Adrenal gland (tissue), 19 donors: ENCODE results near the gene BMP4. TPM values are rescaled to one million over a fixed set of nuclear protein-coding genes. Genes with fewer than 3 reads are reported as not detected.
A peak's percentile ranks its signal among the peaks of the same experiment; 100 is the strongest.

Experiments
- DNase-seq, 7 donors: peaks; one replicate each; pipeline ENCODE4 v3.0.0-alpha.2; 2019 to 2020
- H3K27ac ChIP-seq, 5 donors: fragments of 200-600 bp; sonication (generic) in 4 of 5; 1 replicate in 3 of 5; 2 replicates in 2 of 5; pipeline versions ENCODE4 v1.5.1 to v1.8.0; 2016 to 2020; ENCODE audit warnings: mild to moderate bottlenecking in 1 of 5
- H3K27me3 ChIP-seq: fragments of 200-600 bp; 2 replicates; pipeline ENCODE4 v1.8.0; 2021
- H3K36me3 ChIP-seq, 2 donors: fragments of 200-600 bp; replicated peaks in 1 of 2; 1 replicate in 1 of 2; 2 replicates in 1 of 2; pipeline versions ENCODE4 v1.5.1 to v1.8.0; 2018 to 2022
- H3K4me1 ChIP-seq, 2 donors: fragments of 200-600 bp; replicated peaks in 1 of 2; 1 replicate in 1 of 2; 2 replicates in 1 of 2; pipeline versions ENCODE4 v1.5.1 to v1.8.0; 2018 to 2021
- H3K4me3 ChIP-seq, 4 donors: fragments of 200-600 bp; sonication (generic) in 3 of 4; one replicate each; pipeline ENCODE4 v1.5.1; 2016 to 2018
- H3K9me3 ChIP-seq, 3 donors: fragments of 200-600 bp; sonication (generic) in 1 of 3; replicated peaks in 1 of 3; 1 replicate in 2 of 3; 2 replicates in 1 of 3; pipeline versions ENCODE4 v1.5.1 to v1.8.0; 2016 to 2021
- POLR2A ChIP-seq, 2 donors: fragments of 450-650 bp; IDR thresholded peaks; one replicate each; pipeline ENCODE4 v1.6.1; 2017; ENCODE audit warnings: antibody characterized with exemption in 2 of 2, mild to moderate bottlenecking in 2 of 2, moderate library complexity in 1 of 2
- WGBS, 4 donors: extraction: QIAGEN DNeasy Blood & Tissue Kit in 2 of 4; methylation state at CpG; one replicate each; pipeline versions ENCODE4 v1.1.5 to v1.1.7; 2013 to 2017; 5-methylcytosine and 5-hydroxymethylcytosine counted together
- intact Hi-C, 2 donors: fragments of 100-400 bp; cut with DNase I; formaldehyde crosslinking; loops; one replicate each; pipeline versions ENCODE4 v1.14.1 to v1.15.0; 2022 to 2023
- long read RNA-seq, 10 donors: library from polyadenylated mRNA in 3 of 10; unstranded in 2 of 10; stranded (forward) in 1 of 10; transcript quantifications; one replicate each; pipeline ENCODE4 v2.0.0 and lab custom pipeline, GENCODE V29; 2021 to 2026
- polyA plus RNA-seq, 3 donors: library from polyadenylated mRNA; stranded (reverse); fragments of 200-250 nt in 2 of 3; fragments of 350-450 nt in 1 of 3; fragmentation: Illumina TruSeq in 1 of 3; extraction: RNeasy Lipid Tissue Mini Kit (QIAGEN cat#74804) in 1 of 3; gene quantifications; one replicate each; pipeline ENCODE4 v1.2.3, GENCODE V29; 2013 to 2014
- total RNA-seq, 9 donors: library from RNA; depleted of rRNA in 4 of 9; stranded (reverse); fragments of >200 nt in 4 of 9; fragments of 120-200 nt in 1 of 9; fragmentation: NEBNext Ultra II Directional in 1 of 9; extraction: Animal tissue kit (Norgen Biotek cat#: 25700) in 1 of 9; gene quantifications; one replicate each; pipeline versions ENCODE4 v1.1.0 to v1.2.4, GENCODE V29; 2013 to 2023
- TF ChIP-seq, protein P1 (sequence below), 6 experiments: fragments of 450-650 bp in 4 of 6; fragments of 200-600 bp in 2 of 6; sonication (generic) in 1 of 6; IDR thresholded peaks; 1 replicate in 5 of 6; 2 replicates in 1 of 6; pipeline versions ENCODE4 v1.5.1 to v1.8.0; 2016 to 2021; ENCODE audit warnings: antibody characterized with exemption in 6 of 6, mild to moderate bottlenecking in 2 of 6, moderate library complexity in 1 of 6
- donor health status: healthy with polysubstance abuse.
- donor health status: Bipolar disorder and iron deficiency.
- donor health status: DM: yes; HTN: yes; CAD: no.
- donor health status: DM: no; HTN: no; CAD: no.
- donor health status: DM: no; HTN: no; CAD: no.
- donor health status: DM: yes; HTN: yes; CAD: no.

BMP4 gene
- total RNA-seq = 10 to 100 TPM in 6 of 9 donors, 1 to 10 TPM in 3; 2.2 to 37.0 (median 18.1) TPM
- 10 to 100 TPM in 2 of 3 donors, 1 to 10 TPM in 1; 4.6 to 25.6 (median 24.6) TPM for polyA plus RNA-seq
- long read RNA-seq, donor 1, partial matches to known transcripts = 0 of 1 reads
- long read RNA-seq, donor 1, other reads (novel, unspliced or antisense) = 0 of 1 reads
- long read RNA-seq, donor 2 = 0 reads
- long read RNA-seq, donor 3, partial matches to known transcripts = 0 of 1 reads
- long read RNA-seq, donor 3, other reads (novel, unspliced or antisense) = 0 of 1 reads
- long read RNA-seq, donor 4, partial matches to known transcripts = 0 of 4 reads
- long read RNA-seq, donor 4, other reads (novel, unspliced or antisense) = 2 of 4 reads
- long read RNA-seq, donor 5, transcript BMP4-205 (3 exons, 1,705 nt) = major isoform, 7 of 21 reads
- long read RNA-seq, donor 5, partial matches to known transcripts = 1 of 21 reads
- long read RNA-seq, donor 5, other reads (novel, unspliced or antisense) = 4 of 21 reads
- long read RNA-seq, donor 6, partial matches to known transcripts = 0 of 5 reads
- long read RNA-seq, donor 6, other reads (novel, unspliced or antisense) = 0 of 5 reads
- long read RNA-seq, donor 7, partial matches to known transcripts = 0 of 1 reads
- long read RNA-seq, donor 7, other reads (novel, unspliced or antisense) = 0 of 1 reads
- long read RNA-seq, donor 8, partial matches to known transcripts = 0 of 1 reads
- long read RNA-seq, donor 8, other reads (novel, unspliced or antisense) = 0 of 1 reads
- long read RNA-seq, donor 9, partial matches to known transcripts = 0 of 3 reads
- long read RNA-seq, donor 9, other reads (novel, unspliced or antisense) = 0 of 3 reads
- long read RNA-seq, donor 10 = 0 reads

DNA sequence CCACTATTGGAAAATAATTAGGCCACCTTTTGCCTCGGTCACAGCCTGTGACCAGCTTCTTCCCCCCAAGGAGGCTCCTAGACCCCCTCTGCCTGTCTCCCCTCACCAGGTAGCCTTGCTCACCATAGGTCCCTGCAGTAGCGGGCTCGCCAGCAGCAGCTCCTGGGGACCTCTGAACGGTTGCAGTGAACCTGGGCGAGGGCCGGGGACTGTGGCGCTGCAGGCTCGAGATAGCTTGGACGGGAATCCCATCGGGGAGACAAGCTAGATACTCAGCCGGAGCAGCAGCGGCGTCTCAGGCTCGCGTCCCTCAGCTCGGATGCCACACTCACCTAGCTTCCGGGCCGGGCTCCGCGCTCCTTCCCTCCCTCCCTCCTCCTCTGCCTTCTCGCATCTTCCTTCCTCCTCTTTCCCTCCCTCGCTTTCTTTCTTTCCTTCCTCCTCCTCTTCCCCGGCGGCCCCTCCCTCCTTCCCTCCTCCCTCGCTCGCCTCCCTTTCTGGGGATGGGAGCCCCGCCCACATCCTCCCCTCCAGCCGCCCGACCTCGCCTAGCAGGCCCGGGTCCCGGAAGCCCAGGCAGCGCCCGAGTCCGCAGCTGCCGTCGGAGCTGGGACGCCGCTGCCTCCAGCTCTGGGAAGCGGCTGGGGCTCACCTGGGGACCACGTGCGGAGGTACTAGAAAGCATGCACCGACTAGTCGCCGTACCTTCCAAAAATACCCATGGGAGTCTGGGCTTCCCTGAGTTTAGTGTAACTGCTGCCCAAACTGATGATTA, at the start of gene BMP4:
TSS of gene BMP4 (minus strand) at position 399 of the 775 bp plus-strand sequence. CDS start 4,603 bp downstream, outside the sequence.
- WGBS, 4 donors = 3 to 8% (median 5%) methylated on average over 23 to 45 of the region's 45 CpGs
- Histone ChIP-seq H3K36me3 (no peaks in the 10 kb centered on the region), H3K4me3 (peak within 1 kb of the TSS in 2 of 4 donors; percentile 69 to 76), H3K4me1 (peaks cover 23 to 26% of the 10 kb centered on the region in 2 donors), H3K27ac (peak within 1 kb of the TSS in 3 of 5 donors; percentile 80 to 90 (median 87)), H3K9me3 (no peaks in the 10 kb centered on the region), H3K27me3 (peaks cover 4% of the 10 kb centered on the region)
- TF ChIP-seq, protein P1, sequence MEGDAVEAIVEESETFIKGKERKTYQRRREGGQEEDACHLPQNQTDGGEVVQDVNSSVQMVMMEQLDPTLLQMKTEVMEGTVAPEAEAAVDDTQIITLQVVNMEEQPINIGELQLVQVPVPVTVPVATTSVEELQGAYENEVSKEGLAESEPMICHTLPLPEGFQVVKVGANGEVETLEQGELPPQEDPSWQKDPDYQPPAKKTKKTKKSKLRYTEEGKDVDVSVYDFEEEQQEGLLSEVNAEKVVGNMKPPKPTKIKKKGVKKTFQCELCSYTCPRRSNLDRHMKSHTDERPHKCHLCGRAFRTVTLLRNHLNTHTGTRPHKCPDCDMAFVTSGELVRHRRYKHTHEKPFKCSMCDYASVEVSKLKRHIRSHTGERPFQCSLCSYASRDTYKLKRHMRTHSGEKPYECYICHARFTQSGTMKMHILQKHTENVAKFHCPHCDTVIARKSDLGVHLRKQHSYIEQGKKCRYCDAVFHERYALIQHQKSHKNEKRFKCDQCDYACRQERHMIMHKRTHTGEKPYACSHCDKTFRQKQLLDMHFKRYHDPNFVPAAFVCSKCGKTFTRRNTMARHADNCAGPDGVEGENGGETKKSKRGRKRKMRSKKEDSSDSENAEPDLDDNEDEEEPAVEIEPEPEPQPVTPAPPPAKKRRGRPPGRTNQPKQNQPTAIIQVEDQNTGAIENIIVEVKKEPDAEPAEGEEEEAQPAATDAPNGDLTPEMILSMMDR (IDR thresholded peaks at IDR 0.05) = no peak
- TF ChIP-seq POLR2A (IDR thresholded peaks at IDR 0.05) = peak in 1 of 2 donors; percentile 70
- intact Hi-C loops = loop anchor here in 1 of 2 donors (10.0 kb wide), 1 partner anchor 218 kb away; no protein-coding TSS in a partner anchor
- DNase-seq = peak; percentile 52 to 86 (median 80)

DNA sequence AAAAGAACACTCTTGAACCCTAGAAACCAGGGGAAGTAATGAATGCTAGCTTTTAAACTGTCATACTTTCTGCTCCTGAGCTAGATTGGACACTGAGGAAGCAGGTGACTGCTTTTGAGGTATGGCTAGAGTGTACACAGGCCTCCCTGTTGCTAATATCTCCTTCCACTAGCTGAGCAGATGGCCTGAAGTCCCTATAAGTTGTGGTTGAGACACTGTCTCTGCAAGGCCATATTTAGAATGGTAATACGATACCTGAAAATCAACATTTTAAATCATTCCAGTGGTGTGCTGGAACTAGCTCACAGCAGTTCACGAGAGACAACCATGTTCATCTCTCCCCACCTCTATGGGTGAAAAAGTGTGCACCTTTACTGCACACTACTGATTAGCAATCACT, 46.4 kb upstream of the BMP4 start:
- no peak for DNase-seq
- Histone ChIP-seq H3K9me3 (no peaks in the 10 kb centered on the region), H3K36me3 (no peaks in the 10 kb centered on the region), H3K27me3 (no peaks in the 10 kb centered on the region), H3K4me3 (no peak overlapping the region), H3K27ac (no peak overlapping the region), H3K4me1 (peaks cover 0 to 14% of the 10 kb centered on the region in 2 donors)
- intact Hi-C loops = no loop called here
- 91 to 100% (median 95%) methylated on average over 2 of the region's 2 CpGs for WGBS, 4 donors
- no peak for TF ChIP-seq POLR2A (IDR thresholded peaks at IDR 0.05)
- TF ChIP-seq, protein P1 (IDR thresholded peaks at IDR 0.05) = no peak

DNA sequence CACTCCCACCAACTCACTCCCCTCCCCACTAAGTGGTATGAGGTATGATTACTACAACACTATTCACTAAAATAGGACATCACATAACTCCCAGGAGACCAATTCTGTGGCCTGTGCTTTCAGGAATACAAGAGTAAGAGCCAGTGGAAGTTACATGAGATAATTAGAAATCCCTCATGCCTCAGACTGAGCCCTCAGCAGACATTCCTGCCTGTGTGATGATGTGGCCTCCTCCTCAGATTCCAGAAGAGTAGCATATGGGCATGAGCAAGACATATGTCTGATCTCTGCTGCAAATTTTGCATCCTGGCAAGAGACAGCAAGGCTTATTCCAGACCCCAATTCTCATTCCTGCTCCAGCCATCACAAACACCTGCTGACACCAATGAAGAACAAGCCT, 46.0 kb upstream of the BMP4 start:
- TF ChIP-seq, protein P1 (IDR thresholded peaks at IDR 0.05) = no peak
- no peak for TF ChIP-seq POLR2A (IDR thresholded peaks at IDR 0.05)
- Histone ChIP-seq H3K36me3 (no peaks in the 10 kb centered on the region), H3K27ac (no peak overlapping the region), H3K4me3 (no peak overlapping the region), H3K27me3 (no peaks in the 10 kb centered on the region), H3K4me1 (peaks cover 0 to 14% of the 10 kb centered on the region in 2 donors), H3K9me3 (no peaks in the 10 kb centered on the region)
- DNase-seq = no peak
- intact Hi-C loops = no loop called here
